Right forelimb (tissue), 1 donor: ENCODE data around the gene TPRN.

Experiments
- DNase-seq: peaks from one replicate; pipeline ENCODE4 v3.0.0-alpha.2; 2018

TPRN gene

GRCh38 chr9:137158625-137159024, 41.9 kb downstream of the TPRN start:
- no peak for DNase-seq

- no peak for DNase-seq
These were observed 42.7 kb downstream of the TPRN start for GRCh38 chr9:137157618-137158415.

GRCh38 chr9:137156567-137157375, 43.8 kb downstream of the TPRN start:
- DNase-seq = no peak

GRCh38 chr9:137152844-137153405, 47.6 kb downstream of the TPRN start:
- DNase-seq = no peak

- DNase-seq = no peak
These were observed 49.7 kb downstream of the TPRN start for GRCh38 chr9:137150617-137151457.

- no peak for DNase-seq
These were observed 50.5 kb downstream of the TPRN start for GRCh38 chr9:137149942-137150616.

GRCh38 chr9:137149363-137149762, 51.2 kb downstream of the TPRN start:
- DNase-seq = no peak

GRCh38 chr9:137148661-137149060, 51.9 kb downstream of the TPRN start:
- DNase-seq = no peak

- DNase-seq = no peak
These were observed 52.3 kb downstream of the TPRN start for GRCh38 chr9:137148242-137148641.

GRCh38 chr9:137147793-137148160, 52.8 kb downstream of the TPRN start:
- no peak for DNase-seq

GRCh38 chr9:137147091-137147792, 53.3 kb downstream of the TPRN start:
- no peak for DNase-seq

GRCh38 chr9:137146527-137146918, 54.0 kb downstream of the TPRN start:
- no peak for DNase-seq

- DNase-seq = no peak
These were observed 54.6 kb downstream of the TPRN start for GRCh38 chr9:137145731-137146526.

GRCh38 chr9:137143459-137143858, 57.1 kb downstream of the TPRN start:
- DNase-seq = no peak

GRCh38 chr9:137141976-137142936, 58.3 kb downstream of the TPRN start:
- no peak for DNase-seq
